Prostate gland (tissue), 2 donors: ENCODE data around the gene MSI1.

ENCODE experiments used
- CTCF ChIP-seq, 4 experiments: fragments of 200-600 bp in 2 of 4; fragments of 450-650 bp in 2 of 4; sonication (generic) in 2 of 4; IDR thresholded peaks; 1 replicate in 3 of 4; 2 replicates in 1 of 4; pipeline ENCODE4 v1.5.1; 2016 to 2019; ENCODE audit warnings: antibody characterized with exemption in 4 of 4, mild to moderate bottlenecking in 2 of 4, moderate library complexity in 2 of 4
- POLR2A ChIP-seq: fragments of 450-650 bp; IDR thresholded peaks from one replicate; pipeline ENCODE4 v1.6.1; 2016; ENCODE audit warnings: antibody characterized with exemption, mild to moderate bottlenecking

DNA sequence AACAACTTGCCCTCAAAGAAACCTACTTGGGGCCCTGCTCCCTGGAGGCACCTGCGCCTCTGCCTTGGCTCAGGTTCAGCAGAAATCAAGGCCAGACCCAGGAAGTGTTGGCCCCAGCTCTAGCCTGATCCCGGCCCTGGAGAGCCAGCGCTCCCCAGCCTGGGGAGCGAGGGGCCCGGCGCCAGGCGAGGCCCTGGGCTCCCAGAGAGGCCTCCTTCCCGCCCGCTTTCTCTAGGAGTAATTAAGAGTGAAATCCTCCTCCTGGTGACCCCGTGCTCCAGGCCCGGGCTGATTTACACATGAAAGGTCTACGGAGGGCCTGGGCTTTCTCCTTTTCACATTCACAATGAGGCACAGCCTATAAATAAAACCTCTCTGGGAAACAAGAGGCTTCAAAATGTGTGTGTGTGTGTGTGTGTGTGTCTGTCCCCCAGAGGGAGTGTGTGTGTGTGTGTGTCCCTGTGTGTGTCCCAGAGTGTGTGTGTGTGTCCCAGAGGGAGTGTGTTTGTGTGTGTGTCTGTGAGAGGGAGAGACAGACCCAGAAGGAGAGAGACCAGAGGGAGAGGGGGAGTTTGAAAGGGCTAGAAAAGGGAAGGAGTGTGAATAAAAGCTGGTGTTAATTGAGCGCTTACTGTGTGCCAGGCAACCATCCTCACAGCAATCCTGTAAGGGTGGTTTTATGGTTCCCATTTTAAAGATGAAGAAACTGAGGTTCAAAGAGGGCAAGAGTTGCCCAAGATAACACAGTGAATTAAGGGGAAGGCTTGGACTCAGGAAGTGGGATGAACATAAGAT is 45.1 kb upstream of the MSI1 start:
- TF ChIP-seq CTCF (IDR thresholded peaks at IDR 0.05) (no peak), POLR2A (no peak)
